Liver (tissue), 9 donors: ENCODE results near the gene PSMG4. TPM values are rescaled to one million over a fixed set of nuclear protein-coding genes. Genes with fewer than 3 reads are reported as not detected.

Experiments used
- DNase-seq: peaks from one replicate; pipeline ENCODE4 v3.0.0-alpha.2; 2017; ENCODE audit warnings: low spot score
- H3K27ac ChIP-seq, 2 donors: one replicate each; pipeline ENCODE4 v1.7.0; 2013; ENCODE audit warnings: inconsistent platforms in 2 of 2, low read length in 2 of 2, control low read depth in 1 of 2, low read depth in 1 of 2, mild to moderate bottlenecking in 1 of 2
- H3K27me3 ChIP-seq, 4 donors: one replicate each; pipeline versions ENCODE4 v1.6.1 to v1.7.0; 2013; ENCODE audit warnings: low read length in 3 of 4, inconsistent platforms in 1 of 4, mild to moderate bottlenecking in 1 of 4, moderate library complexity in 1 of 4; ENCODE audit not compliant: control insufficient read depth in 4 of 4, insufficient read depth in 4 of 4
- H3K36me3 ChIP-seq, 4 donors: one replicate each; pipeline versions ENCODE4 v1.6.1 to v1.7.0; 2013; ENCODE audit warnings: low read length in 3 of 4, mild to moderate bottlenecking in 3 of 4, low read depth in 1 of 4, moderate library complexity in 1 of 4; ENCODE audit not compliant: control insufficient read depth in 4 of 4, insufficient read depth in 3 of 4
- H3K4me1 ChIP-seq, 4 donors: one replicate each; pipeline versions ENCODE4 v1.6.1 to v1.7.0; 2013; ENCODE audit warnings: low read length in 3 of 4, mild to moderate bottlenecking in 3 of 4, moderate library complexity in 1 of 4; ENCODE audit not compliant: control insufficient read depth in 4 of 4, insufficient read depth in 4 of 4
- H3K4me3 ChIP-seq, 3 donors: one replicate each; pipeline versions ENCODE4 v1.6.1 to v1.7.0; 2013; ENCODE audit warnings: low read length in 3 of 3, control low read depth in 1 of 3, low read depth in 1 of 3, mild to moderate bottlenecking in 1 of 3
- H3K9ac ChIP-seq, 2 donors: one replicate each; pipeline ENCODE4 v1.7.0; 2013; ENCODE audit warnings: low read length in 2 of 2, mild to moderate bottlenecking in 2 of 2, moderate library complexity in 2 of 2, control low read depth in 1 of 2, low read depth in 1 of 2
- H3K9me3 ChIP-seq, 4 donors: one replicate each; pipeline versions ENCODE4 v1.6.1 to v1.7.0; 2013; ENCODE audit warnings: low read length in 3 of 4; ENCODE audit not compliant: control insufficient read depth in 4 of 4
- ATF3 ChIP-seq: IDR thresholded peaks from 2 replicates; pipeline ENCODE4 v1.6.1; 2016; ENCODE audit warnings: antibody characterized with exemption
- CTCF ChIP-seq: fragments of 150-350 bp; IDR thresholded peaks from 2 replicates; pipeline ENCODE4 v1.5.1; 2017; ENCODE audit warnings: improper control_type of control experiment, low read depth, low read length; ENCODE audit not compliant: missing input control
- EGR1 ChIP-seq, 2 donors: IDR thresholded peaks; 2 replicates each; pipeline ENCODE4 v1.6.1; 2016 to 2018; ENCODE audit warnings: antibody characterized with exemption in 2 of 2, low read depth in 2 of 2
- FOXA1 ChIP-seq: IDR thresholded peaks from 2 replicates; pipeline ENCODE4 v1.6.1; 2016; ENCODE audit warnings: antibody characterized with exemption
- FOXA2 ChIP-seq: IDR thresholded peaks from 2 replicates; pipeline ENCODE4 v1.6.1; 2016; ENCODE audit warnings: antibody characterized with exemption
- GABPA ChIP-seq, 2 donors: IDR thresholded peaks in 1 of 2; conservative IDR thresholded peaks in 1 of 2; 2 replicates each; pipeline ENCODE4 v1.6.1; 2016; ENCODE audit warnings: antibody characterized with exemption in 2 of 2, mild to moderate bottlenecking in 1 of 2, moderate library complexity in 1 of 2
- HNF4A ChIP-seq, 2 donors: conservative IDR thresholded peaks; 2 replicates each; pipeline ENCODE4 v1.6.1; 2016; ENCODE audit warnings: antibody characterized with exemption in 2 of 2, mild to moderate bottlenecking in 2 of 2
- HNF4G ChIP-seq: IDR thresholded peaks from 2 replicates; pipeline ENCODE4 v1.6.1; 2016; ENCODE audit warnings: antibody characterized with exemption
- JUND ChIP-seq, 2 donors: IDR thresholded peaks; 2 replicates each; pipeline ENCODE4 v1.6.1; 2016; ENCODE audit warnings: antibody characterized with exemption in 2 of 2
- MAX ChIP-seq: IDR thresholded peaks from 2 replicates; pipeline ENCODE4 v1.6.1; 2016; ENCODE audit warnings: antibody characterized with exemption
- NR2F2 ChIP-seq: IDR thresholded peaks from 2 replicates; pipeline ENCODE4 v1.6.1; 2016; ENCODE audit warnings: antibody characterized with exemption
- RAD21 ChIP-seq, 2 donors: IDR thresholded peaks; 2 replicates each; pipeline ENCODE4 v1.6.1; 2016; ENCODE audit warnings: antibody characterized with exemption in 2 of 2, mild to moderate bottlenecking in 2 of 2
- REST ChIP-seq: IDR thresholded peaks from 2 replicates; pipeline ENCODE4 v1.6.1; 2016; ENCODE audit warnings: antibody characterized with exemption, mild to moderate bottlenecking
- RXRA ChIP-seq, 2 donors: IDR thresholded peaks; 2 replicates each; pipeline ENCODE4 v1.6.1; 2017 to 2018; ENCODE audit warnings: antibody characterized with exemption in 2 of 2, mild to moderate bottlenecking in 1 of 2
- SP1 ChIP-seq: IDR thresholded peaks from 2 replicates; pipeline ENCODE4 v1.6.1; 2018; ENCODE audit warnings: antibody characterized with exemption, mild to moderate bottlenecking
- TAF1 ChIP-seq: conservative IDR thresholded peaks from 2 replicates; pipeline ENCODE4 v1.6.1; 2016; ENCODE audit warnings: antibody characterized with exemption, mild to moderate bottlenecking
- YY1 ChIP-seq: IDR thresholded peaks from 2 replicates; pipeline ENCODE4 v1.6.1; 2016; ENCODE audit warnings: antibody characterized with exemption, mild to moderate bottlenecking
- ZBTB33 ChIP-seq: IDR thresholded peaks from 2 replicates; pipeline ENCODE4 v1.6.1; 2016; ENCODE audit warnings: antibody characterized with exemption
- WGBS: extraction: QIAGEN DNeasy Blood & Tissue Kit; methylation state at CpG from one replicate; pipeline ENCODE4 v1.1.7; 2013; 5-methylcytosine and 5-hydroxymethylcytosine counted together
- polyA plus RNA-seq, 2 donors: library from polyadenylated mRNA; stranded (reverse) in 1 of 2; unstranded in 1 of 2; fragments of 200-250 nt in 1 of 2; fragments of >200 nt in 1 of 2; fragmentation: Nextera tagmentation in 1 of 2; extraction: Ambion mirVana in 1 of 2; gene quantifications; one replicate each; pipeline versions ENCODE4 v1.2.1 to v1.2.3, GENCODE V29; 2013 to 2015
- total RNA-seq, 2 donors: library from RNA; depleted of rRNA; stranded (reverse); fragments of >200 nt; gene quantifications; one replicate each; pipeline ENCODE4 v1.2.3, GENCODE V29; 2014
- donor health status: healthy.
- donor health status: healthy.
- donor health status: healthy.
- donor health status: healthy.
- donor health status: healthy.

PSMG4 gene
- total and polyA plus RNA-seq, 4 donors, result 10.7 to 28.5 (median 15.1) TPM

GRCh38 chr6:3253597-3253961, 5.2 kb upstream of the PSMG4 start:
- H3K4me3 ChIP-seq, result no peak overlapping the region
- no peak for DNase-seq
- 96% methylated on average over 40 of the region's 40 CpGs for WGBS
- H3K4me1 ChIP-seq, result peaks cover 0 to 10% (median 5%) of the 10 kb centered on the region in 4 donors
- no peaks in the 10 kb centered on the region for H3K27me3 ChIP-seq
- no peak for TF ChIP-seq FOXA2
- no peak for TF ChIP-seq CTCF
- no peak for TF ChIP-seq NR2F2
- no peak for TF ChIP-seq GABPA (IDR thresholded peaks at IDR 0.05 in 1 of 2, conservative IDR thresholded peaks at IDR 0.05 in 1 of 2)
- TF ChIP-seq HNF4A (conservative IDR thresholded peaks at IDR 0.05), result no peak
- TF ChIP-seq TAF1, result no peak
- no peak for TF ChIP-seq ZBTB33
- no peak for TF ChIP-seq EGR1 (IDR thresholded peaks at IDR 0.05; ENCODE audit: low read depth in 2 of 2)
- TF ChIP-seq RXRA (IDR thresholded peaks at IDR 0.05), result no peak
- TF ChIP-seq REST, result no peak
- no peak for TF ChIP-seq HNF4G
- no peak for TF ChIP-seq RAD21 (IDR thresholded peaks at IDR 0.05)
- TF ChIP-seq SP1, result no peak
- no peak for TF ChIP-seq FOXA1
- no peak for TF ChIP-seq YY1
- TF ChIP-seq JUND (IDR thresholded peaks at IDR 0.05), result no peak
- no peak for TF ChIP-seq ATF3
- H3K9me3 ChIP-seq, result no peaks in the 10 kb centered on the region
- H3K9ac ChIP-seq, result no peak overlapping the region
- no peak overlapping the region for H3K27ac ChIP-seq
- no peaks in the 10 kb centered on the region for H3K36me3 ChIP-seq

- peaks cover 6 to 32% (median 22%) of the 10 kb centered on the region in 4 donors for H3K4me1 ChIP-seq
- H3K4me3 ChIP-seq, result peak overlapping the region in 1 of 3 donors; percentile 91
- WGBS, result 64% methylated on average over 12 of the region's 12 CpGs
- H3K9me3 ChIP-seq, result no peaks in the 10 kb centered on the region
- H3K27ac ChIP-seq, result no peak overlapping the region
- no peak overlapping the region for H3K9ac ChIP-seq
- no peaks in the 10 kb centered on the region for H3K36me3 ChIP-seq
- no peak for DNase-seq
- H3K27me3 ChIP-seq, result no peaks in the 10 kb centered on the region
- TF ChIP-seq NR2F2 (no peak), FOXA1 (no peak), TAF1 (no peak), YY1 (no peak), GABPA (IDR thresholded peaks at IDR 0.05 in 1 of 2, conservative IDR thresholded peaks at IDR 0.05 in 1 of 2) (no peak), FOXA2 (no peak), HNF4A (conservative IDR thresholded peaks at IDR 0.05) (no peak), CTCF (no peak), REST (no peak), ATF3 (no peak), RAD21 (IDR thresholded peaks at IDR 0.05) (no peak), MAX (no peak)
Observed at GRCh38 chr6:3258201-3258600, 546 bp upstream of the PSMG4 start.
